ENCODE measurements around the gene INSL3. TPM values are rescaled to one million over a fixed set of nuclear protein-coding genes. Genes with fewer than 3 reads are reported as not detected.
A peak's percentile ranks its signal among the peaks of the same experiment; 100 is the strongest.

The INSL3 gene
- total RNA-seq (2021) (3.2 and 4.0 TPM in 2 replicates), Bru-seq, nascent RNA (percentile 31 among the genes with signal in this experiment), BruChase-seq, experiment 1, labeled RNA remaining after a 2-hour chase (percentile 37 among the genes with signal in this experiment), BruChase-seq, experiment 2, labeled RNA remaining after a 6-hour chase (percentile 40 among the genes with signal in this experiment)
- long read RNA-seq: 0 reads

DNA sequence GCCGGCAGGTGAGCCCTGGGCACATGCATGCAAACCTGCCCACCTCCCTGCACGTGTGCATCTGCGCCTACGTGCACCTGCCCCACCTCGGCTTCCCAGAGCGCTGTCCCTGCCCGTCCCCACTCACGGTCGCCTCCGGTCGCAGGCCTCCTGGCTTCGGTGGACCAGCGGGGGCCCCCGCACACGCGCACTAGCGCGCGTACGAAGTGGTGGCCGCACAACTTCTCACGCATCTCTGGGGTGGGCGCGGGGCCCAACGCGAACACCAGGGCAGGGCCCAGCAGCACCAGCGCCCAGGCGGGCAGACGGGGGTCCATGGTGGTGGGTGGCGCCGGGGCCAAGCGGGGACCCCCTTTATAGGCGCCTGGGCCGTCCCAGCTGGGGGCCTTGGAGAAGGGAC, at the start of gene INSL3:
Gene INSL3 (minus strand): TSS at position 330 of the 400 bp plus-strand sequence. CDS start 13 bp downstream, at position 317.
- Histone ChIP-seq H3K9me2 (ENCODE audit: insufficient read depth) (no peaks in the 10 kb centered on the region), H4K20me1 (ENCODE audit: insufficient read depth) (peaks cover 15% of the 10 kb centered on the region; the same call in 1 of the 2 replicates), H3K9me3 (ENCODE audit: insufficient read depth, low read depth) (no peaks in the 10 kb centered on the region), H3F3A (ENCODE audit: insufficient read depth, low read depth) (peaks cover 30% of the 10 kb centered on the region), H3K4me1 (replicated peaks; ENCODE audit: insufficient read depth) (no peaks in the 10 kb centered on the region), H2AFZ (no peak within 1 kb of the TSS), H3K79me2 (ENCODE audit: low read depth) (no peaks in the 10 kb centered on the region), H3K4me3 (no peak within 1 kb of the TSS), H3K36me3 (ENCODE audit: low read depth) (no peaks in the 10 kb centered on the region), H3K27me3 (ENCODE audit: insufficient read depth, low read depth) (no peaks in the 10 kb centered on the region), H3K4me2 (no peak within 1 kb of the TSS), H3K27ac (no peak within 1 kb of the TSS)
- intact Hi-C loops (cut with micrococcal nuclease; ENCODE audit: unreplicated experiment): no loop called here
- TF ChIP-seq EZH2 (IDR thresholded peaks at IDR 0.05; ENCODE audit: low read depth) (no peak), CTCF (conservative IDR thresholded peaks at IDR 0.05) (no peak)
- no peak for DNase-seq
- POLR2A ChIA-PET (ENCODE audit: unreplicated experiment): no interaction called here
- BruUV-seq (replicated peaks): no TSS peak
- CTCF ChIA-PET: no interaction called here

GRCh38 chr19:17869114-17869608, 47.8 kb upstream of the INSL3 start:
- DNase-seq: no peak
- ChIA-PET CTCF (interaction anchor here (3.3 kb wide), 1 partner anchor 64 kb away, joined by 39 read pairs; the partner anchor contains the start of gene CCDC124), POLR2A (ENCODE audit: unreplicated experiment) (interaction anchor here (0.6 kb wide), 1 partner anchor 194 kb away, joined by 3 read pairs; no protein-coding TSS in a partner anchor)
- TF ChIP-seq CTCF (conservative IDR thresholded peaks at IDR 0.05) (no peak), EZH2 (IDR thresholded peaks at IDR 0.05; ENCODE audit: low read depth) (no peak)
- H3K27ac ChIP-seq: no peak overlapping the region
- no peaks in the 10 kb centered on the region for H3K9me3 ChIP-seq (ENCODE audit: insufficient read depth, low read depth)
- intact Hi-C loops (cut with micrococcal nuclease; ENCODE audit: unreplicated experiment): no loop called here
- H3F3A ChIP-seq (ENCODE audit: insufficient read depth, low read depth): peaks cover 36% of the 10 kb centered on the region
- no TSS peak for BruUV-seq (replicated peaks)
- no peaks in the 10 kb centered on the region for H3K79me2 ChIP-seq (ENCODE audit: low read depth)
- H3K4me1 ChIP-seq (replicated peaks; ENCODE audit: insufficient read depth): peaks cover 17% of the 10 kb centered on the region
- H3K9me2 ChIP-seq (ENCODE audit: insufficient read depth): no peaks in the 10 kb centered on the region
- H3K27me3 ChIP-seq (ENCODE audit: insufficient read depth, low read depth): peaks cover 4% of the 10 kb centered on the region; the same call in 1 of the 2 replicates
- no peak overlapping the region for H3K4me3 ChIP-seq
- H3K36me3 ChIP-seq (ENCODE audit: low read depth): peaks cover 3% of the 10 kb centered on the region
- no peak overlapping the region for H3K4me2 ChIP-seq
- H4K20me1 ChIP-seq (ENCODE audit: insufficient read depth): peaks cover 16% of the 10 kb centered on the region
- no peak overlapping the region for H2AFZ ChIP-seq

DNA sequence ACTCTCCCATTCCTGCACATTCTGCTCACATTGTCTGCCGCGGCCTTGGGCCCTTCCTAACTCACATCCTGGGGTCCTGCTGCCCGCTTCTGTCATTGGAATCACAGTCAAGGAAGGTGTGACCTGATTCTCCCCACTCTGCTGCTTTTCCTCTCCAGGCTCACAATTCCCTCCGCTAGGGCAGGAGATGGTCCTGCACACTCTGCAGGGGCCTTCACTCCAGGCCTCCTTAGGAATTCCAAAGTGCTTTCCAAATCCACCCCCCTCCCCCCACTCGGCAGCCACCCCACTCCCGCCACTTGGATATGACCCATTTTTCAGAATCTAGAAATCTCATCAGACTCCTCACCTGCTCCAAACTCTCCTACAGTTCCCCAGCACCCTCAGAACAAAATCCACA, 47.4 kb upstream of the INSL3 start:
- intact Hi-C loops (cut with micrococcal nuclease; ENCODE audit: unreplicated experiment): no loop called here
- H3K79me2 ChIP-seq (ENCODE audit: low read depth): 0 out of 2 replicates have a peak, but pooled peaks cover 4% of the 10 kb centered on the region
- H2AFZ ChIP-seq: no peak overlapping the region
- DNase-seq: no peak
- TF ChIP-seq EZH2 (IDR thresholded peaks at IDR 0.05; ENCODE audit: low read depth) (no peak), CTCF (conservative IDR thresholded peaks at IDR 0.05) (no peak)
- H3K4me3 ChIP-seq: no peak overlapping the region
- BruUV-seq (replicated peaks): no TSS peak
- peaks cover 19% of the 10 kb centered on the region for H3K4me1 ChIP-seq (replicated peaks; ENCODE audit: insufficient read depth)
- H3K9me2 ChIP-seq (ENCODE audit: insufficient read depth): no peaks in the 10 kb centered on the region
- ChIA-PET POLR2A (ENCODE audit: unreplicated experiment) (no interaction called here), CTCF (no interaction called here)
- peaks cover 8% of the 10 kb centered on the region for H3K36me3 ChIP-seq (ENCODE audit: low read depth)
- no peak overlapping the region for H3K27ac ChIP-seq
- no peaks in the 10 kb centered on the region for H3K9me3 ChIP-seq (ENCODE audit: insufficient read depth, low read depth)
- H3F3A ChIP-seq (ENCODE audit: insufficient read depth, low read depth): peaks cover 41% of the 10 kb centered on the region
- H3K27me3 ChIP-seq (ENCODE audit: insufficient read depth, low read depth): peaks cover 4% of the 10 kb centered on the region; the same call in 1 of the 2 replicates
- peaks cover 21% of the 10 kb centered on the region for H4K20me1 ChIP-seq (ENCODE audit: insufficient read depth)
- H3K4me2 ChIP-seq: no peak overlapping the region

All from PC-9 (cell line).